Mesendoderm (in vitro differentiated cells): Measurements from ENCODE around the gene LSM14B.

Experiments used
- DNase-seq: peaks from one replicate; pipeline ENCODE4 v3.0.0; 2013
- H2AK5ac ChIP-seq: 2 replicates; pipeline ENCODE4 v1.6.1; 2013; ENCODE audit warnings: low read length, inconsistent platforms
- H2BK120ac ChIP-seq: 2 replicates; pipeline ENCODE4 v1.6.1; 2013; ENCODE audit warnings: low read depth, mild to moderate bottlenecking, low read length, moderate library complexity, mixed read lengths
- H2BK15ac ChIP-seq: replicated peaks from 2 replicates; pipeline ENCODE4 v1.6.1; 2013; ENCODE audit warnings: low read depth, mild to moderate bottlenecking, moderate library complexity
- H2BK5ac ChIP-seq: 2 replicates; pipeline ENCODE4 v1.6.1; 2013; ENCODE audit warnings: low read length, inconsistent platforms
- H3K18ac ChIP-seq: 2 replicates; pipeline ENCODE4 v1.6.1; 2013; ENCODE audit warnings: mild to moderate bottlenecking, low read length, mixed read lengths
- H3K23ac ChIP-seq: one replicate; pipeline ENCODE4 v1.6.1; 2013; ENCODE audit warnings: low read length
- H3K27ac ChIP-seq: 2 replicates; pipeline ENCODE4 v1.5.1; 2013; ENCODE audit warnings: low read depth, mild to moderate bottlenecking, inconsistent platforms, low read length, moderate library complexity
- H3K27me3 ChIP-seq: 2 replicates; pipeline ENCODE4 v1.6.1; 2013; ENCODE audit warnings: low read length, control low read depth, mild to moderate bottlenecking, inconsistent platforms; ENCODE audit not compliant: insufficient read depth, poor library complexity
- H3K36me3 ChIP-seq: 2 replicates; pipeline ENCODE4 v1.6.1; 2013; ENCODE audit warnings: low read length, inconsistent platforms; ENCODE audit not compliant: control insufficient read depth, insufficient read depth
- H3K4ac ChIP-seq: one replicate; pipeline ENCODE4 v1.6.1; 2013; ENCODE audit warnings: low read depth, mild to moderate bottlenecking, low read length, moderate library complexity
- H3K4me1 ChIP-seq: 2 replicates; pipeline ENCODE4 v1.6.1; 2013; ENCODE audit warnings: low read depth, low read length, inconsistent platforms; ENCODE audit not compliant: control insufficient read depth
- H3K4me2 ChIP-seq: 2 replicates; pipeline ENCODE4 v1.6.1; 2013; ENCODE audit warnings: low read length
- H3K4me3 ChIP-seq: 2 replicates; pipeline ENCODE4 v1.5.1; 2013; ENCODE audit warnings: mild to moderate bottlenecking, low read length
- H3K56ac ChIP-seq: one replicate; pipeline ENCODE4 v1.6.1; 2013; ENCODE audit warnings: low read length
- H3K79me1 ChIP-seq: 2 replicates; pipeline ENCODE4 v1.6.1; 2013; ENCODE audit warnings: low read length, inconsistent platforms
- H3K79me2 ChIP-seq: 2 replicates; pipeline ENCODE4 v1.6.1; 2013; ENCODE audit warnings: mild to moderate bottlenecking, low read length; ENCODE audit not compliant: control insufficient read depth, insufficient read depth
- H3K9ac ChIP-seq: 2 replicates; pipeline ENCODE4 v1.6.1; 2013; ENCODE audit warnings: low read length, inconsistent platforms
- H4K5ac ChIP-seq: one replicate; pipeline ENCODE4 v1.6.1; 2013; ENCODE audit warnings: low read length
- H4K8ac ChIP-seq: one replicate; pipeline ENCODE4 v1.6.1; 2013; ENCODE audit warnings: low read depth, mild to moderate bottlenecking, control low read depth, low read length, moderate library complexity
- WGBS: extraction: QIAGEN DNeasy Blood & Tissue Kit; methylation state at CpG from one replicate; pipeline ENCODE4 v1.1.7; 2013; ENCODE audit warnings: low lambda C conversion rate, missing lambda C conversion rate; ENCODE audit not compliant: insufficient coverage; ENCODE audit errors: extremely low coverage; 5-methylcytosine and 5-hydroxymethylcytosine counted together

Gene LSM14B

GRCh38 chr20:62162765-62163484 lies 40.6 kb downstream of the LSM14B start:
- DNase-seq = no peak
- no peak overlapping the region for H3K18ac ChIP-seq
- H2BK120ac ChIP-seq = no peak overlapping the region
- WGBS = no CpG with 5 or more reads among the region's 38 CpGs
- no peak overlapping the region for H4K5ac ChIP-seq
- H3K4ac ChIP-seq = no peak overlapping the region
- H3K23ac ChIP-seq = no peak overlapping the region
- H3K27ac ChIP-seq = no peak overlapping the region
- no peak overlapping the region for H2AK5ac ChIP-seq
- H3K4me3 ChIP-seq = no peak overlapping the region
- no peaks in the 10 kb centered on the region for H3K4me1 ChIP-seq
- H3K27me3 ChIP-seq = no peaks in the 10 kb centered on the region
- H2BK15ac ChIP-seq = no peak overlapping the region
- H3K9ac ChIP-seq = no peak overlapping the region
- H2BK5ac ChIP-seq = no peak overlapping the region
- no peak overlapping the region for H3K56ac ChIP-seq
- no peak overlapping the region for H3K4me2 ChIP-seq
- H3K79me2 ChIP-seq = peaks cover 12% of the 10 kb centered on the region
- H3K79me1 ChIP-seq = peaks cover 7% of the 10 kb centered on the region
- peaks cover 14% of the 10 kb centered on the region for H3K36me3 ChIP-seq
- no peak overlapping the region for H4K8ac ChIP-seq

- no peak overlapping the region for H2AK5ac ChIP-seq
- no CpG with 5 or more reads among the region's 25 CpGs for WGBS
- H4K5ac ChIP-seq = no peak overlapping the region
- no peak overlapping the region for H3K56ac ChIP-seq
- H3K79me1 ChIP-seq = peaks cover 6% of the 10 kb centered on the region
- DNase-seq = no peak
- no peak overlapping the region for H3K27ac ChIP-seq
- H3K27me3 ChIP-seq = no peaks in the 10 kb centered on the region
- H3K9ac ChIP-seq = no peak overlapping the region
- H2BK120ac ChIP-seq = no peak overlapping the region
- no peak overlapping the region for H3K4me3 ChIP-seq
- H3K4me1 ChIP-seq = no peaks in the 10 kb centered on the region
- H2BK15ac ChIP-seq = no peak overlapping the region
- no peak overlapping the region for H3K18ac ChIP-seq
- H2BK5ac ChIP-seq = no peak overlapping the region
- no peak overlapping the region for H3K23ac ChIP-seq
- H3K4me2 ChIP-seq = no peak overlapping the region
- peaks cover 6% of the 10 kb centered on the region for H3K79me2 ChIP-seq
- H3K36me3 ChIP-seq = peaks cover 14% of the 10 kb centered on the region
- no peak overlapping the region for H4K8ac ChIP-seq
- H3K4ac ChIP-seq = no peak overlapping the region
These were observed 41.2 kb downstream of the LSM14B start for GRCh38 chr20:62163485-62163865.

- WGBS = no CpG with 5 or more reads among the region's 29 CpGs
- H3K56ac ChIP-seq = no peak overlapping the region
- no peak overlapping the region for H3K27ac ChIP-seq
- H3K79me1 ChIP-seq = peaks cover 2% of the 10 kb centered on the region
- peaks cover 14% of the 10 kb centered on the region for H3K36me3 ChIP-seq
- H3K4me3 ChIP-seq = no peak overlapping the region
- H2BK15ac ChIP-seq = no peak overlapping the region
- no peak overlapping the region for H3K9ac ChIP-seq
- no peak overlapping the region for H2BK120ac ChIP-seq
- no peak overlapping the region for H4K5ac ChIP-seq
- H3K18ac ChIP-seq = no peak overlapping the region
- no peak overlapping the region for H3K4me2 ChIP-seq
- H3K23ac ChIP-seq = no peak overlapping the region
- no peak overlapping the region for H4K8ac ChIP-seq
- peaks cover under 1% of the 10 kb centered on the region for H3K79me2 ChIP-seq
- no peak for DNase-seq
- no peaks in the 10 kb centered on the region for H3K27me3 ChIP-seq
- H2BK5ac ChIP-seq = no peak overlapping the region
- no peaks in the 10 kb centered on the region for H3K4me1 ChIP-seq
- no peak overlapping the region for H2AK5ac ChIP-seq
- no peak overlapping the region for H3K4ac ChIP-seq
These were observed 41.9 kb downstream of the LSM14B start for GRCh38 chr20:62163986-62164762.

- no peak for DNase-seq
- H3K4me3 ChIP-seq = no peak overlapping the region
- H3K18ac ChIP-seq = no peak overlapping the region
- H2AK5ac ChIP-seq = no peak overlapping the region
- no peak overlapping the region for H3K23ac ChIP-seq
- no CpG with 5 or more reads among the region's 41 CpGs for WGBS
- no peak overlapping the region for H3K4me2 ChIP-seq
- no peak overlapping the region for H2BK15ac ChIP-seq
- no peak overlapping the region for H4K5ac ChIP-seq
- H3K9ac ChIP-seq = no peak overlapping the region
- H3K56ac ChIP-seq = no peak overlapping the region
- H4K8ac ChIP-seq = no peak overlapping the region
- no peaks in the 10 kb centered on the region for H3K79me2 ChIP-seq
- peaks cover 12% of the 10 kb centered on the region for H3K36me3 ChIP-seq
- no peak overlapping the region for H2BK120ac ChIP-seq
- no peak overlapping the region for H3K27ac ChIP-seq
- H3K27me3 ChIP-seq = no peaks in the 10 kb centered on the region
- no peak overlapping the region for H2BK5ac ChIP-seq
- no peaks in the 10 kb centered on the region for H3K79me1 ChIP-seq
- no peaks in the 10 kb centered on the region for H3K4me1 ChIP-seq
- no peak overlapping the region for H3K4ac ChIP-seq
These were observed 42.8 kb downstream of the LSM14B start for GRCh38 chr20:62164879-62165761.

- no peaks in the 10 kb centered on the region for H3K79me1 ChIP-seq
- H3K23ac ChIP-seq = no peak overlapping the region
- H3K79me2 ChIP-seq = no peaks in the 10 kb centered on the region
- H3K4ac ChIP-seq = no peak overlapping the region
- no peak overlapping the region for H2BK120ac ChIP-seq
- no peak overlapping the region for H3K4me3 ChIP-seq
- H2BK5ac ChIP-seq = no peak overlapping the region
- H2BK15ac ChIP-seq = no peak overlapping the region
- DNase-seq = no peak
- H2AK5ac ChIP-seq = no peak overlapping the region
- WGBS = no CpG with 5 or more reads among the region's 25 CpGs
- H3K18ac ChIP-seq = no peak overlapping the region
- H4K5ac ChIP-seq = no peak overlapping the region
- no peaks in the 10 kb centered on the region for H3K4me1 ChIP-seq
- H3K36me3 ChIP-seq = peaks cover 12% of the 10 kb centered on the region
- H3K4me2 ChIP-seq = no peak overlapping the region
- H4K8ac ChIP-seq = no peak overlapping the region
- H3K9ac ChIP-seq = no peak overlapping the region
- H3K27me3 ChIP-seq = no peaks in the 10 kb centered on the region
- H3K27ac ChIP-seq = no peak overlapping the region
- no peak overlapping the region for H3K56ac ChIP-seq
These were observed 43.6 kb downstream of the LSM14B start for GRCh38 chr20:62165762-62166399.
